Measurements from ENCODE around the gene PRKCH. TPM values are rescaled to one million over a fixed set of nuclear protein-coding genes. Genes with fewer than 3 reads are reported as not detected.

PRKCH gene
- total and polyA plus RNA-seq, 2 experiments from 2014 or later = 7.1 to 11.2 TPM

DNA sequence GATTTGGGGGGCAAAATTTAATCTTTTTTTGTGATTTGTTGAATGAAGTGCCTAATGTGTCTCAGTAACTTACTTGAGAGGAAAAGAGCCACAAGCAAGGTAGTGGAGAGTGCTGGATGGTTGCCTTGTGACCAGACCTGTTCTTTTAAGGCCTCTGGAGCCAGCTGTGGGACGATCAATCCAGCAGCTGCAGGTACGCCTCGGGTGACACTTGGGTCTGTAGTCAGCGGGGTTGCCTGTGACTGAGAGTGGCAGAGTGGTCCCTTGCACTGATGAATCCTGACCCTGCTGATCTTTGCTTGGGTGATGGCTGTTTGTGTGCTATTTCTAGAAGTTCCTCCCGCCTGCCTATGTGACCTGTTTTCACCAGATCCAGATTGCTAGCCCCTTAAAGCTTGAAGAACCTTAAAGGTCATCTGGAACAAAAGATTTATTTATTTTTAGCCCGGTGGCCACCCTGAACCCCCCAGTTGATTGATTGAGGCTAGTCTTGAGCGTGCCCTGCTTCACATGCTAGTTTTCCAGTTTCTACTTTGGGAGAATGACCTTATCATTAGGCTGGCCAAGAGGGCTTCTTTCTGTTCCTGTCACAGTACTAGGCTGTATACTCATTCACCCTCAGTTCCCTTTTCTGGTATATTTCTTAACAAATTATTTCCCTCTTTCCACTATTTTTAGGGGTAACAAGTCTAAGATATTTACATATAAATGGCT lies 23.2 kb downstream of the PRKCH start:
- Histone ChIP-seq H2AFZ (no peak overlapping the region), H3K27me3 (no peaks in the 10 kb centered on the region), H3K9me3 (ENCODE audit: low read depth) (no peaks in the 10 kb centered on the region), H3K79me2 (no peaks in the 10 kb centered on the region), H3K4me2 (no peak overlapping the region), H4K20me1 (ENCODE audit: insufficient read depth, poor library complexity, severe bottlenecking) (no peaks in the 10 kb centered on the region), H3K9me2 (replicated peaks; ENCODE audit: insufficient read depth) (no peaks in the 10 kb centered on the region), H3K4me3 (no peak overlapping the region), H3K36me3 (replicated peaks; ENCODE audit: insufficient read depth, low read depth) (no peaks in the 10 kb centered on the region), H3K4me1 (ENCODE audit: insufficient read depth) (no peaks in the 10 kb centered on the region), H3K27ac (no peak overlapping the region)
- DNase-seq (ENCODE audit: low spot score) = no peak
- 84% methylated on average over 7 of the region's 7 CpGs for WGBS (ENCODE audit: low lambda C conversion rate, missing lambda C conversion rate)
- TF ChIP-seq EZH2 (IDR thresholded peaks at IDR 0.05; ENCODE audit: borderline replicate concordance) (no peak), EZH2phosphoT487 (IDR thresholded peaks at IDR 0.05; ENCODE audit: low read depth, severe bottlenecking, unreplicated experiment) (no peak)
- TF ChIP-seq, protein P1, sequence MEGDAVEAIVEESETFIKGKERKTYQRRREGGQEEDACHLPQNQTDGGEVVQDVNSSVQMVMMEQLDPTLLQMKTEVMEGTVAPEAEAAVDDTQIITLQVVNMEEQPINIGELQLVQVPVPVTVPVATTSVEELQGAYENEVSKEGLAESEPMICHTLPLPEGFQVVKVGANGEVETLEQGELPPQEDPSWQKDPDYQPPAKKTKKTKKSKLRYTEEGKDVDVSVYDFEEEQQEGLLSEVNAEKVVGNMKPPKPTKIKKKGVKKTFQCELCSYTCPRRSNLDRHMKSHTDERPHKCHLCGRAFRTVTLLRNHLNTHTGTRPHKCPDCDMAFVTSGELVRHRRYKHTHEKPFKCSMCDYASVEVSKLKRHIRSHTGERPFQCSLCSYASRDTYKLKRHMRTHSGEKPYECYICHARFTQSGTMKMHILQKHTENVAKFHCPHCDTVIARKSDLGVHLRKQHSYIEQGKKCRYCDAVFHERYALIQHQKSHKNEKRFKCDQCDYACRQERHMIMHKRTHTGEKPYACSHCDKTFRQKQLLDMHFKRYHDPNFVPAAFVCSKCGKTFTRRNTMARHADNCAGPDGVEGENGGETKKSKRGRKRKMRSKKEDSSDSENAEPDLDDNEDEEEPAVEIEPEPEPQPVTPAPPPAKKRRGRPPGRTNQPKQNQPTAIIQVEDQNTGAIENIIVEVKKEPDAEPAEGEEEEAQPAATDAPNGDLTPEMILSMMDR (IDR thresholded peaks at IDR 0.05; ENCODE audit: poor library complexity) = no peak

DNA sequence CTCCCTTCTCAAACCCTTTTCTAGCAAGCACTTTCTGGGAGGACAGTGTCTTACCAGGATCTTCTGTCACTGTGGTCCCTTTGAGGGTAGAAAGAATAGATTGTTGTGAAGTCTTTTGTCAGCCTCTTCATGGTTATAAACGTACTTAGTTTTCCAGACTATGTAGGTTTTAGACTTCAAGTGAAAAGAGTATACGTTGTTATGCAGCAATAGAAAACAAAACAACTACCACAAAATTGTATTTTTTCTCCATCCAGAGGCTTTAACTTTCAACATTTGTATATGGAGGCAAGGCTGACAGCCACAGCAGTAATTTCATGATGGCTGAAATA lies 23.7 kb downstream of the PRKCH start:
- no peaks in the 10 kb centered on the region for H3K79me2 ChIP-seq
- H3K9me2 ChIP-seq (replicated peaks; ENCODE audit: insufficient read depth) = no peaks in the 10 kb centered on the region
- no peaks in the 10 kb centered on the region for H4K20me1 ChIP-seq (ENCODE audit: insufficient read depth, poor library complexity, severe bottlenecking)
- H3K27me3 ChIP-seq = no peaks in the 10 kb centered on the region
- no peak overlapping the region for H2AFZ ChIP-seq
- H3K36me3 ChIP-seq (replicated peaks; ENCODE audit: insufficient read depth, low read depth) = no peaks in the 10 kb centered on the region
- no peak for TF ChIP-seq EZH2 (IDR thresholded peaks at IDR 0.05; ENCODE audit: borderline replicate concordance)
- TF ChIP-seq EZH2phosphoT487 (IDR thresholded peaks at IDR 0.05; ENCODE audit: low read depth, severe bottlenecking, unreplicated experiment) = no peak
- TF ChIP-seq, protein P1 (IDR thresholded peaks at IDR 0.05; ENCODE audit: poor library complexity) = no peak
- H3K4me3 ChIP-seq = no peak overlapping the region
- no peak for DNase-seq (ENCODE audit: low spot score)
- H3K9me3 ChIP-seq (ENCODE audit: low read depth) = no peaks in the 10 kb centered on the region
- no peaks in the 10 kb centered on the region for H3K4me1 ChIP-seq (ENCODE audit: insufficient read depth)
- WGBS (ENCODE audit: low lambda C conversion rate, missing lambda C conversion rate) = 90% methylated on average over 2 of the region's 2 CpGs
- H3K27ac ChIP-seq = no peak overlapping the region
- H3K4me2 ChIP-seq = no peak overlapping the region

DNA sequence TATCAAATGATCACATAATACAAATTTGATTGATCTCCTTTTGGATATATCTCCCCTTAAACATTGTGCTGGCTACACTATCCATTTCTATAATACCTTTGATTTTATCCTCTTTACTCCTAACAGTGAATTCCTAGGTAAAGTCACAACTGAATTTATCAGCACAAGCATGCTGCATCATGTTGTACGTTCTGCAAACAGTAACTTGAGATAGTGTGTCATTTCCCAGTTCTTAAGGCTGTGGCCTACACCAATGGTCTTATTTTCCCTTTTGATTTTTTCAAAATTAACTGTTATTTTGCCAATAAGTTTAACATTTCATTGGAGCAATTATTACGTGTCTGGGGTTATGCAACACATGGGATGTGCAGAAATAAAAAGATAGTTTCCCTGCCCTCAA lies 24.8 kb downstream of the PRKCH start:
- 66% methylated on average over 2 of the region's 2 CpGs for WGBS (ENCODE audit: low lambda C conversion rate, missing lambda C conversion rate)
- Histone ChIP-seq H4K20me1 (ENCODE audit: insufficient read depth, poor library complexity, severe bottlenecking) (no peaks in the 10 kb centered on the region), H3K79me2 (no peaks in the 10 kb centered on the region), H3K27me3 (no peaks in the 10 kb centered on the region), H3K4me1 (ENCODE audit: insufficient read depth) (no peaks in the 10 kb centered on the region), H3K9me3 (ENCODE audit: low read depth) (no peaks in the 10 kb centered on the region), H3K4me3 (no peak overlapping the region), H3K9me2 (replicated peaks; ENCODE audit: insufficient read depth) (no peaks in the 10 kb centered on the region), H3K4me2 (no peak overlapping the region), H2AFZ (no peak overlapping the region), H3K36me3 (replicated peaks; ENCODE audit: insufficient read depth, low read depth) (no peaks in the 10 kb centered on the region), H3K27ac (no peak overlapping the region)
- no peak for DNase-seq (ENCODE audit: low spot score)
- TF ChIP-seq, protein P1 (IDR thresholded peaks at IDR 0.05; ENCODE audit: poor library complexity) = no peak
- no peak for TF ChIP-seq EZH2phosphoT487 (IDR thresholded peaks at IDR 0.05; ENCODE audit: low read depth, severe bottlenecking, unreplicated experiment)
- no peak for TF ChIP-seq EZH2 (IDR thresholded peaks at IDR 0.05; ENCODE audit: borderline replicate concordance)

Measured in hepatocyte (in vitro differentiated cells).